ENCODE results near the gene TMEM167A. TPM values are rescaled to one million over a fixed set of nuclear protein-coding genes. Genes with fewer than 3 reads are reported as not detected.
A peak's percentile ranks its signal among the peaks of the same experiment; 100 is the strongest.

Gene TMEM167A
- total RNA-seq, 4 donors from 2014 or later: 21.4 to 34.5 (median 29.9) TPM

DNA sequence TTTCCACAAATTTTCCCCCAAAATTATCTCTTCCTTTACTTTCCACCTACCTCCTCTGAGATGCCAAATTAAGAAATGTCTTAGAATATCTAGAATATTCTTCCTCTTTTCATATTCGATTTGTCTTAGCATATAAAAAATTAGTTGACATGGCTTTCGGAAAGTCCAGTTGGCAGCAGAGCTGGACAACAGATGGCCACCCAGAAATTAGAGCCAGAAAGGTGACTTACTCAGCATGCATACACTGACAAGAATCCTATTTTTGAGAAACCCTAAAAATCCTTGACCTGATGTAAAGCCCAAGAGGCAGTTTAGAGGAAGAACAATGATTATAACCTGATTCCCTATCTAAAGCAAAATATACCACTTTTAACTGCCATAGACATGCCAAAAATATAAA, 22.0 kb downstream of the TMEM167A start:
- peaks cover 0 to 30% (median 0%) of the 10 kb centered on the region in 4 donors for H3K36me3 ChIP-seq
- TF ChIP-seq CTCF (IDR thresholded peaks at IDR 0.05) (no peak), EP300 (IDR thresholded peaks at IDR 0.05) (no peak), POLR2A (IDR thresholded peaks at IDR 0.05; ENCODE audit: low read depth) (no peak), POLR2AphosphoS5 (IDR thresholded peaks at IDR 0.05) (no peak)
- H3K4me1 ChIP-seq: peaks cover 0 to 5% (median 4%) of the 10 kb centered on the region in 4 donors
- no peaks in the 10 kb centered on the region for H3K27me3 ChIP-seq
- intact Hi-C loops (cut with DNase I): no loop called here
- H3K9me3 ChIP-seq: no peaks in the 10 kb centered on the region
- DNase-seq (ENCODE audit: extremely low spot score): no peak
- no peak overlapping the region for H3K4me3 ChIP-seq
- WGBS: 75% methylated on average over 2 of the region's 2 CpGs
- no peak overlapping the region for H3K27ac ChIP-seq (replicated peaks in 1 of 4)

- intact Hi-C loops (cut with DNase I): no loop called here
Measured at GRCh38 chr5:83050723-83051340, 26.4 kb downstream of the TMEM167A start.

DNA sequence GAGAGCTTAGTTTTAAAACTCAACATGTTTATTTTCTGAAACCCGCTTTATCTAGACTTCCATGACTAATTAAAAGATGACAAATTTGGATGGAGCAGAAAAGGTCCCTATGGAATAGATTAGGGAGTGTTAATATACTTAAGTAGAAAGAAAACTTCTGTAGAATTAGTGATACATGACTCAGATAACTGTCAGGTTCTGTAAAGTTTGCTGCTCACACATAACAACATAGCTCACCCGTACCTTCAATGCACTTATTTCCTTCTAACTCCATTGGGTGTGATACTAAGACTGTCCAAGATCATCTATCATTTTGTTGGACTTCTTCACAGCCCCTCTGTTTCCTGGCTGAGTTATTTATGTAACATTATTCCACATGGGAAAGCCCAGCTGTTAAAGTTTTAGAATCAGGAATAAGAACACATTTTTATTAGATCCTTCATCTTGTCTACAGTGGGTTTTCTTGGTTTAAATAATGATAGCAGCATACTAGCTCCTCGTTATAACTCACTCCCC, 27.8 kb downstream of the TMEM167A start:
- intact Hi-C loops (cut with DNase I): no loop called here
- Histone ChIP-seq H3K9me3 (no peaks in the 10 kb centered on the region), H3K27me3 (no peaks in the 10 kb centered on the region), H3K4me1 (peaks cover 0 to 2% (median 0%) of the 10 kb centered on the region in 4 donors), H3K36me3 (peaks cover 0 to 26% (median 0%) of the 10 kb centered on the region in 4 donors), H3K4me3 (no peak overlapping the region), H3K27ac (replicated peaks in 1 of 4) (peak overlapping the region in 2 of 4 donors; percentile 2 to 8)
- no peak for TF ChIP-seq POLR2AphosphoS5 (IDR thresholded peaks at IDR 0.05)
- TF ChIP-seq POLR2A (IDR thresholded peaks at IDR 0.05; ENCODE audit: low read depth): no peak
- TF ChIP-seq EP300 (IDR thresholded peaks at IDR 0.05): no peak
- TF ChIP-seq CTCF (IDR thresholded peaks at IDR 0.05): no peak
- 53% methylated on average over 3 of the region's 3 CpGs for WGBS
- no peak for DNase-seq (ENCODE audit: extremely low spot score)

More at GRCh38 chr5:83050723-83051340, 26.4 kb downstream of the TMEM167A start:
- peaks cover 0 to 30% (median 0%) of the 10 kb centered on the region in 4 donors for H3K36me3 ChIP-seq
- no peak overlapping the region for H3K4me3 ChIP-seq
- WGBS: 84% methylated on average over 4 of the region's 4 CpGs
- no peak for DNase-seq (ENCODE audit: extremely low spot score)
- H3K27me3 ChIP-seq: no peaks in the 10 kb centered on the region
- H3K27ac ChIP-seq (replicated peaks in 1 of 4): no peak overlapping the region
- H3K9me3 ChIP-seq: no peaks in the 10 kb centered on the region
- peaks cover 0 to 4% (median 0%) of the 10 kb centered on the region in 4 donors for H3K4me1 ChIP-seq
- no peak for TF ChIP-seq CTCF (IDR thresholded peaks at IDR 0.05)
- no peak for TF ChIP-seq POLR2AphosphoS5 (IDR thresholded peaks at IDR 0.05)
- TF ChIP-seq EP300 (IDR thresholded peaks at IDR 0.05): no peak
- TF ChIP-seq POLR2A (IDR thresholded peaks at IDR 0.05; ENCODE audit: low read depth): no peak

GRCh38 chr5:83048811-83049210, 28.4 kb downstream of the TMEM167A start:
- intact Hi-C loops (cut with DNase I): no loop called here
- TF ChIP-seq POLR2AphosphoS5 (IDR thresholded peaks at IDR 0.05) (peak in 1 of 2 donors; percentile 9), POLR2A (IDR thresholded peaks at IDR 0.05; ENCODE audit: low read depth) (no peak)
- Histone ChIP-seq H3K27ac (replicated peaks in 1 of 4) (peak overlapping the region in 2 of 4 donors; percentile 2 to 8), H3K27me3 (no peaks in the 10 kb centered on the region), H3K4me3 (no peak overlapping the region), H3K9me3 (no peaks in the 10 kb centered on the region), H3K4me1 (no peaks in the 10 kb centered on the region), H3K36me3 (peaks cover 0 to 21% (median 0%) of the 10 kb centered on the region in 4 donors)
- DNase-seq (ENCODE audit: extremely low spot score): no peak
- WGBS: 82% methylated on average over 2 of the region's 2 CpGs

- no peak for DNase-seq (ENCODE audit: extremely low spot score)
- TF ChIP-seq POLR2AphosphoS5 (IDR thresholded peaks at IDR 0.05) (no peak), POLR2A (IDR thresholded peaks at IDR 0.05; ENCODE audit: low read depth) (no peak), CTCF (IDR thresholded peaks at IDR 0.05) (no peak), EP300 (IDR thresholded peaks at IDR 0.05) (no peak)
- H3K4me3 ChIP-seq: no peak overlapping the region
- intact Hi-C loops (cut with DNase I): no loop called here
- H3K27me3 ChIP-seq: no peaks in the 10 kb centered on the region
- peak overlapping the region in 1 of 4 donors; percentile 2 for H3K27ac ChIP-seq (replicated peaks in 1 of 4)
- H3K4me1 ChIP-seq: no peaks in the 10 kb centered on the region
- H3K36me3 ChIP-seq: peaks cover 0 to 17% (median 0%) of the 10 kb centered on the region in 4 donors
- no peaks in the 10 kb centered on the region for H3K9me3 ChIP-seq
- WGBS: 82% methylated on average over 3 of the region's 3 CpGs
Measured at GRCh38 chr5:83048277-83048676, 28.9 kb downstream of the TMEM167A start.

Data from esophagus muscularis mucosa (tissue), 4 donors.